ENCODE measurements around the gene LRP1.
"Not testable (repeated sequence)": the region's sequence is repeated elsewhere in the genome, so short reads cannot be mapped to it uniquely, and the experiment has no call there.

LRP1 gene

GRCh38 chr12:57112492-57113294, 15.6 kb upstream of the LRP1 start:
- no peak for DNase-seq (ENCODE audit: low spot score)

GRCh38 chr12:57116580-57117281, 11.6 kb upstream of the LRP1 start:
- DNase-seq (ENCODE audit: low spot score) = no peak

- peak; percentile 43 for DNase-seq (ENCODE audit: low spot score)
These were observed 9.5 kb upstream of the LRP1 start for GRCh38 chr12:57118711-57119271.

- DNase-seq (ENCODE audit: low spot score) = no peak
These were observed 8.8 kb upstream of the LRP1 start for GRCh38 chr12:57119294-57120085.

GRCh38 chr12:57120718-57121117, 7.6 kb upstream of the LRP1 start:
- DNase-seq (ENCODE audit: low spot score) = not testable (repeated sequence)

- DNase-seq (ENCODE audit: low spot score) = no peak
These were observed 4.5 kb upstream of the LRP1 start for GRCh38 chr12:57123813-57124212.

- DNase-seq (ENCODE audit: low spot score) = peak; percentile 88
These were observed 3.9 kb upstream of the LRP1 start for GRCh38 chr12:57124261-57124877.

GRCh38 chr12:57126061-57126460, 2.2 kb upstream of the LRP1 start:
- DNase-seq (ENCODE audit: low spot score) = no peak

GRCh38 chr12:57126561-57126960, 1.7 kb upstream of the LRP1 start:
- no peak for DNase-seq (ENCODE audit: low spot score)

- peak; percentile 73 for DNase-seq (ENCODE audit: low spot score)
These were observed 1.1 kb upstream of the LRP1 start for GRCh38 chr12:57127101-57127725.

- no peak for DNase-seq (ENCODE audit: low spot score)
These were observed 400 bp downstream of the LRP1 start for GRCh38 chr12:57128519-57129247.

- DNase-seq (ENCODE audit: low spot score) = no peak
These were observed 1.1 kb downstream of the LRP1 start for GRCh38 chr12:57129321-57129842.

GRCh38 chr12:57129889-57130288, 1.6 kb downstream of the LRP1 start:
- DNase-seq (ENCODE audit: low spot score) = no peak

- no peak for DNase-seq (ENCODE audit: low spot score)
These were observed 2.7 kb downstream of the LRP1 start for GRCh38 chr12:57130941-57131340.

- DNase-seq (ENCODE audit: low spot score) = no peak
These were observed 3.8 kb downstream of the LRP1 start for GRCh38 chr12:57131896-57132744.

GRCh38 chr12:57133013-57133569, 4.8 kb downstream of the LRP1 start:
- no peak for DNase-seq (ENCODE audit: low spot score)

- DNase-seq (ENCODE audit: low spot score) = no peak
These were observed 5.6 kb downstream of the LRP1 start for GRCh38 chr12:57133916-57134315.

GRCh38 chr12:57134949-57135348, 6.7 kb downstream of the LRP1 start:
- no peak for DNase-seq (ENCODE audit: low spot score)

Data from NAMALWA (cell line).